ENCODE data around the gene PDPK1.

- TF ChIP-seq, protein P1, sequence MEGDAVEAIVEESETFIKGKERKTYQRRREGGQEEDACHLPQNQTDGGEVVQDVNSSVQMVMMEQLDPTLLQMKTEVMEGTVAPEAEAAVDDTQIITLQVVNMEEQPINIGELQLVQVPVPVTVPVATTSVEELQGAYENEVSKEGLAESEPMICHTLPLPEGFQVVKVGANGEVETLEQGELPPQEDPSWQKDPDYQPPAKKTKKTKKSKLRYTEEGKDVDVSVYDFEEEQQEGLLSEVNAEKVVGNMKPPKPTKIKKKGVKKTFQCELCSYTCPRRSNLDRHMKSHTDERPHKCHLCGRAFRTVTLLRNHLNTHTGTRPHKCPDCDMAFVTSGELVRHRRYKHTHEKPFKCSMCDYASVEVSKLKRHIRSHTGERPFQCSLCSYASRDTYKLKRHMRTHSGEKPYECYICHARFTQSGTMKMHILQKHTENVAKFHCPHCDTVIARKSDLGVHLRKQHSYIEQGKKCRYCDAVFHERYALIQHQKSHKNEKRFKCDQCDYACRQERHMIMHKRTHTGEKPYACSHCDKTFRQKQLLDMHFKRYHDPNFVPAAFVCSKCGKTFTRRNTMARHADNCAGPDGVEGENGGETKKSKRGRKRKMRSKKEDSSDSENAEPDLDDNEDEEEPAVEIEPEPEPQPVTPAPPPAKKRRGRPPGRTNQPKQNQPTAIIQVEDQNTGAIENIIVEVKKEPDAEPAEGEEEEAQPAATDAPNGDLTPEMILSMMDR (IDR thresholded peaks at IDR 0.05 in 4 of 5, conservative IDR thresholded peaks at IDR 0.05 in 1 of 5) = no peak
- TF ChIP-seq POLR2A (IDR thresholded peaks at IDR 0.05) = no peak
These were observed 42.8 kb upstream of the PDPK1 start for GRCh38 chr16:2495041-2495440.

All from gastrocnemius medialis (tissue), 4 donors.